ENCODE results near the gene UVRAG.

UVRAG gene

GRCh38 chr11:76114238-76114637 lies 299.2 kb downstream of the UVRAG start:
- DNase-seq (ENCODE audit: low read depth in 2 of 2) = no peak

DNA sequence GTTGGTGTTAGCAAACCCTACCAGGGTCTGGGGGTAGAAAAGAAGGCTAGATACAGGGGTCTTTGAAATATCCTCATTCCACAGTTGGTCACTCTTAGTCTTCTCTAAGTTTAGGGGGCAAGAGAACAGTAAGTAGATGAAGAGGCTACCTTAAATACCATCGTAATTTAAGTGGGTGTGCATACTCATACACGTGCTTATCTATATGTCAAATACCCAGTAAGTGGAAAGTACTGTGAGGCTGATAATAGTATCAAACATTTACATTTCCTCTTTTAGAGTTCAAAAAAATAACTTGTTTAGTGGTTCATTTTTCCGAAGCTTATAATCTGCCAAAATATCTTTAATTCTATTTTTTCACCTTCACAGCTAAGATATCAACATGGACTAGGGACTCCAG lies 300.5 kb downstream of the UVRAG start:
- DNase-seq (ENCODE audit: low read depth in 2 of 2) = no peak

DNA sequence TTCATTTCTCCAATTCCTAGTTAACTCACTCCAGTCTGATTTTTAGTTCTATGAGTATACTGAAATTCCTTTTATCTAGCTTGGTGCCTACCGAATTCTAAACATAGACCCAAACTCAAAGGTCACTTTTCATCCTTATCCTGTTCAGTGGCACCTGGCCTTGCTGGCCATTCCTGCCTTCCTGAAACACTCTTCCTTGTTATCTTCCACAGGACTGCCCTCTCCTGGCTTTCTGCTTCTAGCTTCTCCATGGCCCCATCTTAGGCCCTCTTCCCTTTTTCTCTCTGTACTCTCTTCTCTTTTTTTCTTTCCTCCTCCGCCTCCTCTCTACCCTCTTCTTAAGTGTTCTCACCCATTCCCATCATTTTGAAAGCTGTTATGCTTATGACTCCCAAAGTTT lies 304.0 kb downstream of the UVRAG start:
- DNase-seq (ENCODE audit: low read depth in 2 of 2) = no peak

GRCh38 chr11:76119779-76120178 lies 304.8 kb downstream of the UVRAG start:
- DNase-seq (ENCODE audit: low read depth in 2 of 2) = no peak

- DNase-seq (ENCODE audit: low read depth in 2 of 2) = no peak
Measured at GRCh38 chr11:76120513-76121101, 305.6 kb downstream of the UVRAG start.

- DNase-seq (ENCODE audit: low read depth in 2 of 2) = no peak
Measured at GRCh38 chr11:76123248-76123647, 308.2 kb downstream of the UVRAG start.

GRCh38 chr11:76124905-76125770 lies 310.1 kb downstream of the UVRAG start:
- no peak for DNase-seq (ENCODE audit: low read depth in 2 of 2)

DNA sequence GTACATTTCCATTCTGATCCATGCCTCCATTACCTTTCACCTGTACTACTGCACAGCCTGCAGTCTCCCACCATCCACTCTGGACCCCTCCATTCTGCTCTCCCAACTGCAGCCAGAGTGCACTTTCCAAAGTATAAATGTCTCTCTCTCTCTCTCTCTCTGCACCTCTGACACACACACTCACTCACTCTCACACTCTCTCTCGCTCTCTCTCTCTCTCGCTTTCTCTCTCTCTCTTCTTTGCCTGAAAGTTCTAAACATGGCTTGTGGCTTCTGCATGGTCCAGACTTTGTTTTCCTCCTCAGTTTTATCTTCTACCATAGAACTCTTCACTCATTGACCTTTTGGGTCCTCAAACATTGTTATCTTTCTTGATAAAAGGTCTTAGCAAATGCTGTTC lies 314.7 kb downstream of the UVRAG start:
- no peak for DNase-seq (ENCODE audit: low read depth in 2 of 2)

DNA sequence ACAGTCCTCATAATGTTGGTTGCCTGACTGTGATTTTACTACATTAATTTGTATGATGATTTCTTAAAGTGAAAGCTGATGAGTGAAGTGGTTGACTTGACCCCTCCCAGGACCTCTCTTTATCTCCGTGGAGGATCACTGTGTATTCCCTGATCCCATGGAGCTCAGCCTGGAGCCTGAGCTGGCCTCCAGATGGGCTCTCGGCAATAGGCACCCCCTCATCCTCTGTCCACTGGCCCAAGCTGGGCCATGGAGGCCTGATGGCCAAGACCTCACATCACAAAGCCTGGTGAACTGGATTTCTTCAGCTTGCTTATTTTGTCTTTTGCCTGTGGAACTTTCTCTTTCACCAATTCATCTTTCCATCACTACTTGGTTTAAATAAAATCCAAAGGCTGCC lies 316.1 kb downstream of the UVRAG start:
- no peak for DNase-seq (ENCODE audit: low read depth in 2 of 2)

GRCh38 chr11:76131671-76132631 lies 316.9 kb downstream of the UVRAG start:
- DNase-seq (ENCODE audit: low read depth in 2 of 2) = no peak

DNA sequence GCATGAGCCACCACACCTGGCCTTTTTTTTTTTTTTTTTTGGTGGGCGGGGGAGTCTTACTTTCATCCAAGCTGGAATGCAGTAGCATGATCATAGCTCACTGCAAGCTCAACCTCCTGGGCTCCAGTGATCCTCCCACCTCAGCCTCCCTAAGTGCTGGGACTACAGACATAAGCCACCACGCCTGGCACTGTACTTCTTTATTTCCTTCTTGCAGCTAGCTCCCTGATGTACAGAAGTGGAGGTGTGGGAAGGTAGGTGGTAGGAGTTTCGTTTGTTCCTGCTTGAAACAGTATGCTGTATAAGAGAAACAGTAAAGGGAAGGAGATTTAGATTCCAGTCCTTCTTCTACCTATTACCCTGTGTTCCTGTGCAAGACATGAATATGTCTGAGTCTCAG lies 319.2 kb downstream of the UVRAG start:
- no peak for DNase-seq (ENCODE audit: low read depth in 2 of 2)

- DNase-seq (ENCODE audit: low read depth in 2 of 2) = no peak
Measured at GRCh38 chr11:76135491-76135890, 320.5 kb downstream of the UVRAG start.

DNA sequence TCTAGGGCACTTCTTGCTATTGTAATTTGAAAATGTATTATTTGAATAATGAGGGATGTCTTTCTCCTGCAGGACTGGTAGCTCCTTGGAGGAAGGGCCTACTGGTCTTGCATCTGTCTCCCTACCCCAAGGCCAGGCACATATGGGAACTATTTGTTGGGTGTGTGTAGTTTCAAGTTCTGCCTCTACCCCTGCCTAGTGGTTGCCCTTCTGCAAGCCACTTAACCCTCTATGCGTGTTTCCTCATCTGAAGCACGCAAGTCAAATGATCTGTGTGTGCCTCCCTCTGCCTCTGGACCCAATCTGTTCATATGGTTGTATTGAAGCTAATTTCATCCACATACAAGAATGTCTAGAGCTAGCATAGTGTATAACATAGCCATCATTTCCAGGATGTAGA lies 324.3 kb downstream of the UVRAG start:
- no peak for DNase-seq (ENCODE audit: low read depth in 2 of 2)

GRCh38 chr11:76140912-76141574 lies 326.0 kb downstream of the UVRAG start:
- no peak for DNase-seq (ENCODE audit: low read depth in 2 of 2)

GRCh38 chr11:76141901-76142588 lies 327.0 kb downstream of the UVRAG start:
- no peak for DNase-seq (ENCODE audit: low read depth in 2 of 2)

- no peak for DNase-seq (ENCODE audit: low read depth in 2 of 2)
Measured at GRCh38 chr11:76143274-76143673, 328.3 kb downstream of the UVRAG start.

GRCh38 chr11:76147106-76147740 lies 332.2 kb downstream of the UVRAG start:
- no peak for DNase-seq (ENCODE audit: low read depth in 2 of 2)

- no peak for DNase-seq (ENCODE audit: low read depth in 2 of 2)
Measured at GRCh38 chr11:76148231-76148630, 333.2 kb downstream of the UVRAG start.

- no peak for DNase-seq (ENCODE audit: low read depth in 2 of 2)
Measured at GRCh38 chr11:76148941-76149613, 334.1 kb downstream of the UVRAG start.

DNA sequence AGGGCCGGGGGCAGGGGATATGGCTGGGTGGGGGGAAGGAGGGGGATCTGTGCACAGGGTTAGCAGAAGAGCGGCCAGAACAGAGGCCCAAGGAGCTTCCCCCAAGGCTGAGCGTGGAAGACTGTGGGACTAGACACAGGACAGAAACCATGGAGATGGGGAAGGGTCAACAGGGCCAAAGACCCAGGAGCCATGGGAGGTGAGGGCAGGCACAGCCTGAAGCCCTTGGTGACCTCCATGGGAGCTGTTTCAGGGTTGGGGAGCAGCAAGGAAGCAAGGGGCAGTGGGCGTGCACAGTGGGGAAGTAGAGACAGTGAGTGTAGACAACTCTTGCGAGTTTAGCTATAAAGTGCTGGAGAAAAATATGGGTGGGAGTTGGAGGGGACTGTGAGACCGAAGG lies 334.7 kb downstream of the UVRAG start:
- DNase-seq (ENCODE audit: low read depth in 2 of 2) = no peak
